ENCODE measurements around the gene SFRP4. TPM values are rescaled to one million over a fixed set of nuclear protein-coding genes. Genes with fewer than 3 reads are reported as not detected.
A peak's percentile ranks its signal among the peaks of the same experiment; 100 is the strongest.

The SFRP4 gene
- total RNA-seq (2022), result not detected in 2 replicates
- percentile 10 among the genes with signal in this experiment for Bru-seq, nascent RNA
- percentile 20 among the genes with signal in this experiment for BruChase-seq, experiment 1, labeled RNA remaining after a 6-hour chase
- BruChase-seq, experiment 2, labeled RNA remaining after a 2-hour chase, result not detected
- long read RNA-seq, partial matches to known transcripts, result 0 of 1 reads
- long read RNA-seq, other reads (novel, unspliced or antisense), result 1 of 1 reads

GRCh38 chr7:37916673-37917660 lies at the start of gene SFRP4:
Gene SFRP4, minus strand, starts transcription at chr7:37916817. Its CDS starts 280 bp downstream, at chr7:37916537.
- DNase-seq, result peak; percentile 78
- Mint-ChIP-seq H3K36me3 (ENCODE audit: insufficient read depth, unreplicated experiment) (peaks cover 38% of the 10 kb centered on the region), H3K9me3 (ENCODE audit: low read depth, unreplicated experiment) (no peaks in the 10 kb centered on the region), H3K4me3 (ENCODE audit: low read depth, unreplicated experiment) (peak within 1 kb of the TSS; percentile 78), H3K27me3 (ENCODE audit: unreplicated experiment) (peaks cover 29% of the 10 kb centered on the region), H3K4me1 (ENCODE audit: low read depth, unreplicated experiment) (peaks cover 35% of the 10 kb centered on the region), H3K27ac (ENCODE audit: unreplicated experiment) (peak within 1 kb of the TSS; percentile 31)
- BruUV-seq (replicated peaks), result no TSS peak
- intact Hi-C loops (cut with micrococcal nuclease; ENCODE audit: unreplicated experiment), result loop anchor here (1.0 to 5.0 kb wide), 3 partner anchors 155 to 305 kb away; no protein-coding TSS in a partner anchor
- CTCF ChIA-PET, result interaction anchor here (0.7 to 3.1 kb wide), 23 partner anchors 11 to 1007 kb away, joined by 3 to 21 read pairs (median 4); partner anchors contain the start of gene STARD3NL
- TF ChIP-seq CTCF (IDR thresholded peaks at IDR 0.05; ENCODE audit: unreplicated experiment), result peak; percentile 71

- DNase-seq, result no peak
- TF ChIP-seq CTCF (IDR thresholded peaks at IDR 0.05; ENCODE audit: unreplicated experiment), result no peak
- Mint-ChIP-seq H3K36me3 (ENCODE audit: insufficient read depth, unreplicated experiment) (no peaks in the 10 kb centered on the region), H3K4me3 (ENCODE audit: low read depth, unreplicated experiment) (no peak overlapping the region), H3K27ac (ENCODE audit: unreplicated experiment) (no peak overlapping the region), H3K27me3 (ENCODE audit: unreplicated experiment) (no peaks in the 10 kb centered on the region), H3K9me3 (ENCODE audit: low read depth, unreplicated experiment) (no peaks in the 10 kb centered on the region), H3K4me1 (ENCODE audit: low read depth, unreplicated experiment) (no peaks in the 10 kb centered on the region)
- intact Hi-C loops (cut with micrococcal nuclease; ENCODE audit: unreplicated experiment), result no loop called here
- BruUV-seq (replicated peaks), result no TSS peak
- CTCF ChIA-PET, result no interaction called here
Measured at GRCh38 chr7:37964196-37964595, 47.6 kb upstream of the SFRP4 start.

- no peak for TF ChIP-seq CTCF (IDR thresholded peaks at IDR 0.05; ENCODE audit: unreplicated experiment)
- Mint-ChIP-seq H3K4me1 (ENCODE audit: low read depth, unreplicated experiment) (no peaks in the 10 kb centered on the region), H3K36me3 (ENCODE audit: insufficient read depth, unreplicated experiment) (no peaks in the 10 kb centered on the region), H3K9me3 (ENCODE audit: low read depth, unreplicated experiment) (no peaks in the 10 kb centered on the region), H3K27ac (ENCODE audit: unreplicated experiment) (no peak overlapping the region), H3K4me3 (ENCODE audit: low read depth, unreplicated experiment) (no peak overlapping the region), H3K27me3 (ENCODE audit: unreplicated experiment) (no peaks in the 10 kb centered on the region)
- intact Hi-C loops (cut with micrococcal nuclease; ENCODE audit: unreplicated experiment), result no loop called here
- CTCF ChIA-PET, result no interaction called here
- no TSS peak for BruUV-seq (replicated peaks)
- DNase-seq, result no peak
Measured at GRCh38 chr7:37961251-37961650, 44.6 kb upstream of the SFRP4 start.

GRCh38 chr7:37960483-37960882 lies 43.9 kb upstream of the SFRP4 start:
- no peaks in the 10 kb centered on the region for H3K27me3 Mint-ChIP-seq (ENCODE audit: unreplicated experiment)
- CTCF ChIA-PET, result no interaction called here
- H3K9me3 Mint-ChIP-seq (ENCODE audit: low read depth, unreplicated experiment), result no peaks in the 10 kb centered on the region
- H3K27ac Mint-ChIP-seq (ENCODE audit: unreplicated experiment), result no peak overlapping the region
- no peaks in the 10 kb centered on the region for H3K36me3 Mint-ChIP-seq (ENCODE audit: insufficient read depth, unreplicated experiment)
- no peaks in the 10 kb centered on the region for H3K4me1 Mint-ChIP-seq (ENCODE audit: low read depth, unreplicated experiment)
- BruUV-seq (replicated peaks), result no TSS peak
- TF ChIP-seq CTCF (IDR thresholded peaks at IDR 0.05; ENCODE audit: unreplicated experiment), result no peak
- no peak for DNase-seq
- intact Hi-C loops (cut with micrococcal nuclease; ENCODE audit: unreplicated experiment), result no loop called here
- no peak overlapping the region for H3K4me3 Mint-ChIP-seq (ENCODE audit: low read depth, unreplicated experiment)

Measured in Calu3 (cell line).